Right renal pelvis (tissue), 4 donors: ENCODE data around the gene PSMD13. TPM values are rescaled to one million over a fixed set of nuclear protein-coding genes. Genes with fewer than 3 reads are reported as not detected.
"Not testable (repeated sequence)": the region's sequence is repeated elsewhere in the genome, so short reads cannot be mapped to it uniquely, and the experiment has no call there.

Experiments
- DNase-seq, 4 donors: peaks; one replicate each; pipeline ENCODE4 v3.0.0-alpha.2; 2013; ENCODE audit warnings: low read depth in 4 of 4, low spot score in 3 of 4, missing footprints in 1 of 4
- polyA plus RNA-seq, 4 donors: library from polyadenylated mRNA; unstranded; fragments of 120-200 nt; gene quantifications; one replicate each; pipeline ENCODE4 v1.2.1, GENCODE V29; 2013; ENCODE audit not compliant: insufficient read length in 4 of 4

The PSMD13 gene
- polyA plus RNA-seq, 4 donors, result 131 to 151 (median 138) TPM

GRCh38 chr11:285021-285893 is 48.5 kb downstream of the PSMD13 start:
- no peak for DNase-seq

- DNase-seq, result no peak
Observed at GRCh38 chr11:285894-286220, 49.1 kb downstream of the PSMD13 start.

- not testable (repeated sequence) for DNase-seq
Observed at GRCh38 chr11:286977-287820, 50.4 kb downstream of the PSMD13 start.

DNA sequence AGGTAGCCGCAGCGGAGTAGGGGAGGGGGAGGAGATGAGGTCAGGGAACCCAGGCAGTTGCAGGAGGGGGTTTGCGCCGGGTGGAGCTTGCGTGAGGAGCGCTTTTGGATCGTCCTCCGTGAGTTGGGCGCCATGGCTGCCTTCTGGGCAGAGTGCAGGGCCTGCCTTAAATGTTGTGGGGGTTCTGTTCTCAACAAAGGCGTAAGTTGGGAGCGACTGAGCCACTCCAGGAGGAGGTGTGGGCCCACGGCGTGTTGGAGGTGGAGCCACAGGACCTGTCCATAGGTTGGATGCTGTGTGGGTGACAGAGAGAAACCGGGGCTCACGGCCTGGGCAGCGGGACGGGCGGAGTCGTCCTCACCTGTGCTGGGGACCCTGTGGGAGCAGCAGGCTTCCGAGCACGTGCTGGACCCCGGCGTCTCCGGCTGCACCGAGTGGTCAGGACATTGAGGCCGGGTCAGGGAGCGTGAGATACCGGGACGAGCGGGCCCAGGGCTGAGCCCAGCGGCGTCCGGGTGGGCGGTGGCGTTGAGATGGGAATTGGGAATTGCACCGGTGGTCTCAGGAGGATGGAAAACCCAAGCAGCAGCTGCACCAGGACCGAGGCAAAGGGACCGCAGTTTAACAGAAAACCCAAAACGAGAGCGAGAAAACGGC is 51.2 kb downstream of the PSMD13 start:
- no peak for DNase-seq

- DNase-seq, result no peak
Observed at GRCh38 chr11:288478-289397, 52.0 kb downstream of the PSMD13 start, which contains the start of gene PGGHG. PGGHG (plus strand) TSS chr11:289126; CDS start chr11:289817, 691 bp downstream.

DNA sequence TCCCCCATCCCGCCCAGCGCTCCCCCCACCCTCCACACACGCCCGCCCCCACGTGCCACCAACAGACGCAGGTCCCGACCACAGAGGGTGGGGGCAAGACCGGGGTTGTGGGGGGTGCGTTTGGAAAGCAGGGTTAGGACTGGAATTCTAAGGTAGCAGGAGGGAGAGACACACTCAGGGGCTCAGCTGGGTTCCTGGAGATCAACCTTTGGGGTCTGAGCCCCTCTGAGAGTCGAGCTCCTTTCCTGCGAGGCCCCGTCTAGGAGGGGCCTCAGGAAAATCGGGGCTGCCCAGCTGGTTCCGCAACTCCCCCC is 52.6 kb downstream of the PSMD13 start:
- no peak for DNase-seq

DNA sequence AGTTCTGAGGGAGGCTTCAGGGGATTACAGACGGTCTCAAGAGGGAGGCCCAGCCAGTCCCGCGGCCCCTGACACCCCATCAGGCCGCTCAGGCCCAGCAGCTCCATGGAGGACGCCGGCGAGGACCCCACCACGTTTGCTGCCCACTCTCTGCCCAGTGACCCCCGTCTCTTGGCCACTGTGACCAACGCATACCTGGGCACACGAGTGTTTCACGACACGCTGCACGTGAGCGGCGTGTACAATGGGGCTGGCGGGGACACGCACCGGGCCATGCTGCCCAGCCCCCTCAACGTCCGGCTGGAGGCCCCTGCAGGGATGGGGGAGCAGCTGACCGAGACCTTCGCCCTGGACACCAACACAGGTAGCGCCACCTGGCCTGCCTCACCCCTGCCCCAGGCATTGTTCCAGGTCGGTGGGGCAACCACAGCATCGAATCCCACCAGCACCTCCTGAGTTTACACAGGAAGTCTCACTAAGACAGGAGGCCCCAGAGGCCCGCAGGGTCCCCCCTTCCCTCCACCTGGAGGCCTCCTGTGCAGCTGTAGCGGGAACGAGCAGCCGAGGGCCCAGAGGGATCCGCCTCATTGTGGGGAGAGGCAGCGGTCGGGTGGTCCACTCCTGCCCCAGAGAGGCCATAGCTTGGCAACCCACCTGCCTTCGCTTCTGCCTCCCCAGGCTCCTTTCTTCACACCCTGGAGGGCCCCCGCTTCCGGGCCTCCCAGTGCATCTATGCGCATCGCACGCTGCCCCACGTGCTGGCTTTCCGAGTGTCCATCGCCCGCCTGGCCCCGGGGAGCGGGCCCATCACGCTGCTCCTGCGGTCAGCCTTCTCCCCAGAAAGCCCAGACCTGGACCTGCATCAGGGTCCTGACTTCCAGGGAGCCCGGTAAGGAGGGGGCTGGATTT is 53.2 kb downstream of the PSMD13 start:
- DNase-seq, result no peak

DNA sequence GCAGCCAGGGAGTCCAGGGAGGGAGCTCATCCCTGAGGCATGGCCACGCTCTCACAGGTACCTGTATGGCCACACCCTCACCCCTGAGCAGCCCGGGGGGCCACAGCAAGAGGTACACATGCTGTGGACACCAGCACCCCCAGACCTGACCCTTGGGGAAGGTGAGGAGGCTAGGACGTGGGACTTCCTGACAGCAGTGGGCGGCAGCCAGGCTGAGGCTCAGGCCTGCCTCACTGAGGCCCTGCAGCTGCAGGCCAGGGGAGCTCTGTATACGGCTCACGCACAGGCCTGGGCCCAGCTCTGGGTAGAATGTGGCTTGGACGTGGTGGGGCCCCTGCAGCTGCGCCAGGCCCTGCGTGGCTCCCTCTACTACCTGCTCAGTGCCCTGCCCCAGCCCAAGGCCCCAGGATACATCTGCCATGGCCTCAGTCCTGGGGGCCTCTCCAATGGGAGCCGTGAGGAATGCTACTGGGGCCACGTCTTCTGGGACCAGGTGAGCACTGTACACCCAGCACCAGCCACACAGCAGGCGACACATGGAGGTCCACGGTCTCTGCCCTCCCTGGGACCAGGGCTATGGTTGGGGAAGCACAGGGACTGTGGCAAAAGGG is 54.0 kb downstream of the PSMD13 start:
- DNase-seq, result no peak

DNA sequence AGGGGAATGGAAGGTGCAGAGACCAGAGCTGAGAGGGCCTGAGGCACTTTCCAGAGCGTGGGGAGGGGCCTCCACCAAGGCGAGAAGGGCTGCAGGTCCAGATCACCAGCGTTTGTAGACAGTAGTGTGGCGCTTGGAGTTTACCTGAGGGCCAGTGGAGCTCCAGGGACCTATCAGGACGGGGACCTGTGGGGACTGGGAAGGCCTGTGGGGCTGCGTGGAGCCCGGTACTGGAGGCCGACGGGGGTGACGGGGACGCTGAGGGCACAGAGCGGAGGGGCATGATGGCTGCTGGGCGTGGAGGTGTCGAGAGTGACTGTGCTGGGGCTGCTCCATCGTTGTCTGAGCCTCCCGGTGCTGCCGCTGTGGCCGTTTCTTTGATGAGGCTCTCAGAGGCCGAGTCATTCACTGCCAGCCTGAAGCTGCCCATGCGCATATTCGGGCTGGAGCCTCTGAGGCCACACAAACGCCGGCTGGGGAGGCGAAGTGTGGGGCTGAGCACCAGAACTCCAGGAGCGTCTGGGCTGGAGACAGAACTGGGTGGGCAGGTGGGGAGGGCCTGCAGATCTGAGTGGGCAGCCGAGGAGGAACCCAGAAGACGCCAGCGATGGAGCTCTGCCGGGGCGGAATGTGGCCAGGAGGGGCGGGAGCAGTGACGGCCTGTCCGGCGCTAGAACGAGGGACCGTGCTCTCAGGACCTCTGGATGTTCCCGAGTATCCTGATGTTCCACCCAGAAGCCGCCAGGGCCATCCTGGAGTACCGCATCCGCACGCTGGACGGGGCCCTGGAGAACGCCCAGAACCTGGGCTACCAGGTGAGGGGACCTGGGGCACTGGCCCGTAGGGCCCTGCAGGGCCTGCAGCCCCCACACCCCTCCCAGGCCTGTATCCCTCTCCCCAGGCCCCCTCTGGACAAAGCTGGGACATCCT is 54.8 kb downstream of the PSMD13 start:
- no peak for DNase-seq

GRCh38 chr11:292211-293121 is 55.7 kb downstream of the PSMD13 start:
- DNase-seq, result no peak

GRCh38 chr11:293271-293851 is 56.6 kb downstream of the PSMD13 start:
- DNase-seq, result no peak

DNA sequence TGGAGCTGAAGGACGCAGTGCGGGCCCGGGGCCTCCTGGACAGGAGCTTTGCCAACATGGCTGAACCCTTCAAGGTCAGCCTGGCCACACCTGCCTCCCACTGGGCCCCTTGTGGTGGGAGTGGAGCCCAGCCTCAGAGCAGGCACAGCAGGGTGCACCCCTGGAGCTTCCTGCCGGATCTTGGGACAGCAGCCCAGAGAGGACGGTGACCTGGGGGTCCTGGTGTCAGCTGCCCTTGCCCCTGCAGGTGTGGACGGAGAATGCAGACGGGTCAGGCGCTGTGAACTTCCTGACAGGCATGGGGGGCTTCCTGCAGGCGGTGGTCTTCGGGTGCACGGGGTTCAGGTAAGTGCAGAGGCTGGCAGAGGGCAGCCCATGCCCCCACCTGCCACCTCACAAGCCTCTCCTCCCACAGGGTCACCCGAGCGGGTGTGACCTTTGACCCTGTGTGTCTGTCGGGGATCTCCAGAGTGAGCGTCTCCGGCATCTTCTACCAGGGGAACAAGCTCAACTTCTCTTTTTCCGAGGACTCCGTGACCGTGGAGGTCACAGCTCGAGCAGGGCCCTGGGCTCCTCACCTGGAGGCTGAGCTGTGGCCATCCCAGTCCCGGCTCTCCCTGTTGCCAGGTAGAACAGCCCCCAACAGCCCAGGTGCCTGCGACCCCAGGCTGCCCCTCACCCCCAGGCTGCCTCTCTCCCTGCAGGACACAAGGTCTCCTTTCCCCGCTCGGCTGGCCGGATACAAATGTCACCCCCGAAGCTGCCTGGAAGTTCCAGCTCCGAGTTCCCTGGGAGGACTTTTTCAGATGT is 57.3 kb downstream of the PSMD13 start:
- DNase-seq, result no peak

- no peak for DNase-seq
Observed at GRCh38 chr11:294780-295179, 58.0 kb downstream of the PSMD13 start.

DNA sequence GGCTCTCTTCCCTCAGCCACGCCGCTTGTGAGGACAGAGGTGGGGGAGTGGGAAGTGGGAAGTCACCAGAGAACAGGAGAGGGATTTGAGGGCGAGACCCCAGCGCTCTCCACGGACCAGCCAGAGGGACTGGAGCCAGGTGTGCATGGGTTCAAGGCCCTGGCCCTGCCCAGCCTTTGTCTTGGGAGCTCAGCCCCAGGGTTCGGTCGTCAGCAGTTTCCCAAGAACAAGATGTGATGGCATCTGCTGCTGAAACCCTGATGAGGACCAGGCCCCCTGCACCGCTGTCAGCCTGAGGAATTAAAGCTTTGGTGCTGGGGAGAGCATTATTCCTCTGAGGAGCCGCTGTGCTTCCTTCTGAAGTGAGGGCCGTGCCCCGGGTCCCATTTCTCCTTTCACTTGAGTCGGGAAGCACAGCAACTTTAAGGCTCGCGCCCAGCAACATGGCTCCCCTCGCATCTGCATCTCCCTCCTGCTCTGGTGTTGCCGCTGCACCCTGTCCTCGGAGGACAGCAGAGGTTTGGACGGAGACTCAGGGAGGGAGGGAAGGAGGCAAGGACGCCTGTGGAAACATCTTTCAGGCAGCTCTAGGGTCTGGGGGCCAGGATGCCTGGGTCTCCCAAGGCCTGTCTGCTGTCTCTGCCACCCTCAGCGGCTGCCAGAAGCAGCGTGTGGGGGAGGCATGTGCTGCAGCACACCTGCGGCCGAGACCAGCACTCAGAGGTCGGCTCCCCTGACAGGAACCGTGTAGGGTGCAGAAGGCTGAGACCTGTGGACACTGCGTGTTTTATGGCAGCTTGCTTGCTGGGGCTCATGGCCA is 58.8 kb downstream of the PSMD13 start:
- DNase-seq, result no peak
